ENCODE data around the gene HYAL3.

GRCh38 chr3:50268276-50268675 lies 30.9 kb downstream of the HYAL3 start:
- TF ChIP-seq, protein P1, sequence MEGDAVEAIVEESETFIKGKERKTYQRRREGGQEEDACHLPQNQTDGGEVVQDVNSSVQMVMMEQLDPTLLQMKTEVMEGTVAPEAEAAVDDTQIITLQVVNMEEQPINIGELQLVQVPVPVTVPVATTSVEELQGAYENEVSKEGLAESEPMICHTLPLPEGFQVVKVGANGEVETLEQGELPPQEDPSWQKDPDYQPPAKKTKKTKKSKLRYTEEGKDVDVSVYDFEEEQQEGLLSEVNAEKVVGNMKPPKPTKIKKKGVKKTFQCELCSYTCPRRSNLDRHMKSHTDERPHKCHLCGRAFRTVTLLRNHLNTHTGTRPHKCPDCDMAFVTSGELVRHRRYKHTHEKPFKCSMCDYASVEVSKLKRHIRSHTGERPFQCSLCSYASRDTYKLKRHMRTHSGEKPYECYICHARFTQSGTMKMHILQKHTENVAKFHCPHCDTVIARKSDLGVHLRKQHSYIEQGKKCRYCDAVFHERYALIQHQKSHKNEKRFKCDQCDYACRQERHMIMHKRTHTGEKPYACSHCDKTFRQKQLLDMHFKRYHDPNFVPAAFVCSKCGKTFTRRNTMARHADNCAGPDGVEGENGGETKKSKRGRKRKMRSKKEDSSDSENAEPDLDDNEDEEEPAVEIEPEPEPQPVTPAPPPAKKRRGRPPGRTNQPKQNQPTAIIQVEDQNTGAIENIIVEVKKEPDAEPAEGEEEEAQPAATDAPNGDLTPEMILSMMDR (IDR thresholded peaks at IDR 0.05): no peak
- no peak for TF ChIP-seq ZFX (IDR thresholded peaks at IDR 0.05; ENCODE audit: borderline replicate concordance)
